Measurements from ENCODE around the gene TIPARP.

Gene TIPARP, protein sequence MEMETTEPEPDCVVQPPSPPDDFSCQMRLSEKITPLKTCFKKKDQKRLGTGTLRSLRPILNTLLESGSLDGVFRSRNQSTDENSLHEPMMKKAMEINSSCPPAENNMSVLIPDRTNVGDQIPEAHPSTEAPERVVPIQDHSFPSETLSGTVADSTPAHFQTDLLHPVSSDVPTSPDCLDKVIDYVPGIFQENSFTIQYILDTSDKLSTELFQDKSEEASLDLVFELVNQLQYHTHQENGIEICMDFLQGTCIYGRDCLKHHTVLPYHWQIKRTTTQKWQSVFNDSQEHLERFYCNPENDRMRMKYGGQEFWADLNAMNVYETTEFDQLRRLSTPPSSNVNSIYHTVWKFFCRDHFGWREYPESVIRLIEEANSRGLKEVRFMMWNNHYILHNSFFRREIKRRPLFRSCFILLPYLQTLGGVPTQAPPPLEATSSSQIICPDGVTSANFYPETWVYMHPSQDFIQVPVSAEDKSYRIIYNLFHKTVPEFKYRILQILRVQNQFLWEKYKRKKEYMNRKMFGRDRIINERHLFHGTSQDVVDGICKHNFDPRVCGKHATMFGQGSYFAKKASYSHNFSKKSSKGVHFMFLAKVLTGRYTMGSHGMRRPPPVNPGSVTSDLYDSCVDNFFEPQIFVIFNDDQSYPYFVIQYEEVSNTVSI

DNA sequence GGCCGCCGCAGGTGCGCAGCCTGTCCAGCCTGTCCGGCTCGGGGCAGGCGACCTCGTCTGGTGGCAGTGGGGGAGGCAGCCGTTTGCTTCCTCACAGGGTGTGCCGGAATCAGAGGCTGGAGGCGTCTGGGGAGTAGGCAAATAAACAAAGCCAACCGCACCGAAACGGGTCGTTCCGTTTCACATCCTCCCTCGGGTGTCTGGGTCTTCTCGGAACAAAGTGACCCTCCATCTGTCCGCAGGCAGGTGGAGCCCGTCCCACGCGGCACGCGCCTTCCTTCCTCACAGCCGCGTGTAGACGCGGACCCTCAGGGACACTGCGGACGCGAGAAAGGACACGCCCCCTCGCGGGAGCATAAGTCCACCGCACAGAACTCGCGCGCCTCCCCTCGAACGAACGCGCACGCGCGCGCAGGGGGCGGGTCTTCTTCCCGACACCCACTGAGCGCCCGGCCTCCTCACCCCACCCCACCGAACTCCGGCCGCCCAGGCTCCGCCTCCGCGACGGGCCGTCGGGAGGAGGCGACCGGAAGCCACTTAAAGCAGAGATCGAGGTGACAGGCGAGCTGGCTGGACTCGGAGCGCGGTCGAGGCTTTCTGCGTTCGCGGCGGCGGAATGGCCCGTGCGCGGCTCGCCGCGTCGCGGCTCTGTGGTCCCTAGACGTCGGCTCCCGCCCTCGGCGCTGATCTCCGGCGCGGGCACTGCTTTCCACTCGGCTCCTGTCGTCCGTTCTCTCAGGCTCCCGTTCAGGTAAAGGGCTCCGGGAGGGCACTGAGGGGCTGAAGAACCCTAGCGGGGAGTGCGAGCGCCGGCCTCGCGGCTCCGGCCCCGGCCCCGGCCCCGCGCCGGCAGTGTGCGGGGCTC lies at the start of gene TIPARP:
Gene TIPARP (plus strand): TSS at position 545 of the 865 bp plus-strand sequence. CDS start 3,108 bp downstream, outside the sequence.
- DNase-seq (ENCODE audit: low read depth in 2 of 2), result peak; percentile 97 to 98

DNA sequence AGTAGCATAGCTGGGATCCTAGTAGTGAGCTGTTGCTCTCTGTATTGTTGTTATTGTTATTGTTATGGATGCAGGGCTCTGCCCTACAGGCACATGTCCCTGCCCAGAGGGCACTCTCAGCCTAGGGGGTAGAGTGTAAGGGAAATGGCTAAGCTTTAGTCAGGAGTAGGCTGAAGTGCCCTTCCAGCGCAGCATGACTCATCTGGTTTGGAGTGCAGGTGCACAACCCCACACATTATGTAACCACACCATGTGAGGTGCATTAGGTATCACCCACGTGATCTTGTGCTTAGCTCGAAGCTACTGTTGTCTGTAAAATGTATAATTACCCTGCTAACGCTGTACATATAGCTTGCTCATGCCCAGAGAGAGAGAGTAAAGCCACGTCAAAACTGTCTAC lies 48.3 kb upstream of the TIPARP start:
- DNase-seq (ENCODE audit: low read depth in 2 of 2), result no peak

DNA sequence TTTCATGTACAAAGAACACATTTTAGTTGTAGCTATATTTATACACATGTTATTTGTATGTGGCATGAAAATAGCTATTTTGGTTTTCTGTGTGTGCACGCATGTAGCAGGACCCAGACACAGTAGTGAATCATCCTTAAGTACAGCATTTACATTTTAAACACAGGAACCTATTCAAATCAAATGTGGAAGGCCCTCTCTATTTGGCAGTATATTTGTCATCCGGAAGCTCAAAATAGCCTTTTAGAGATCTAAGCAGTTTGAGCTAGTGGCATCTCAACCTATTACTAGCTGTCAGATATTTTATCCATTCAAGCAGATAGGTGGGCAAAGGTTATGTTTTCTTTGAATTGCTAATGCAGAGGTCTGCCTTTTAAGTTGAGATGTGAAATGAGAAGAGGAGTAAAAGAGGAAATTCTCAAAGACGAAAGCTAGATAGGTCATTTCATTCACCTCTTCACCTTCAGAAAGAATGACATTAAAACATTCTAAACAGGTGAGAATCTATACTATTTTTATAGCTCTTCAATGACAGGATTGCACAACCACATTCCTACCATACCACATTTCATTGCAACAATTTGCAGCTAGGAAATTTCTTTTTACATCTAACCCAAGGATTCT lies 46.3 kb upstream of the TIPARP start:
- DNase-seq (ENCODE audit: low read depth in 2 of 2), result no peak

DNA sequence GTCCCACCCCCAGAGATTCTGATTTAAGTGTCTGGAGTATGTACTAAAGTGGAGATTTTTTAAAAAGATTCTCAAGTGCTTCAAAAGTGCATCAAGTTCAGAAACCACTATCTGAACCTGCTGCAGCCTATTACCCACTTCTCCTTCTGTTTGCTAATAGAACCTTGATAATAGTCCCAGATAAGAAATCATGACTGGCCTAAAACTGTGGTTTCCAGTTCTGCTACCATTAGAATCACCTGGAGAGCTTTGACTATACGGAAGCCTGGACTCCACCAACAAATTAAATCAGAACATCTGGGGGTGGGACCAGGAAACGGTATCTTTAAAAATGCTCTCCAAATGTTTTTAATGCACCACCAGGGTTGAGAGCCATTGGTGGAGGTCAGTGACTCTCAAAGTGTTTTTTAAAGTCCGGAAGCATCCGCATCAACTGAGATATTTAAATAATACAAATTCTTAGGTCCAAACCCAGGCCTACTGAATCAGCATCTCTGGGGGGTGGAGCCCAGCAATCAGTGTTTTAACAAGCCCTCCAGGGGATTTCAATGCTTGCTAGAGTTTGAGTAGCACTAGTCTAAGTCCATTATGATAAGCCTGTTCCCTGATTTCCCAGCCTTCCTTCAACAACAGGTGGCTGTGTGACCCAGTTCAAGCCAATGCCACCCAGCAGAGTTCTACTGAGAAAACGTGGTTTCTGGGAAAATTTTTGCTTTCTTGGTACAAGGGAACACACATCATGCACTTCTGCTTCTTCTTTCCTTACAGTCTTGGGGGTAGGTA lies 45.4 kb upstream of the TIPARP start:
- DNase-seq (ENCODE audit: low read depth in 2 of 2), result no peak

DNA sequence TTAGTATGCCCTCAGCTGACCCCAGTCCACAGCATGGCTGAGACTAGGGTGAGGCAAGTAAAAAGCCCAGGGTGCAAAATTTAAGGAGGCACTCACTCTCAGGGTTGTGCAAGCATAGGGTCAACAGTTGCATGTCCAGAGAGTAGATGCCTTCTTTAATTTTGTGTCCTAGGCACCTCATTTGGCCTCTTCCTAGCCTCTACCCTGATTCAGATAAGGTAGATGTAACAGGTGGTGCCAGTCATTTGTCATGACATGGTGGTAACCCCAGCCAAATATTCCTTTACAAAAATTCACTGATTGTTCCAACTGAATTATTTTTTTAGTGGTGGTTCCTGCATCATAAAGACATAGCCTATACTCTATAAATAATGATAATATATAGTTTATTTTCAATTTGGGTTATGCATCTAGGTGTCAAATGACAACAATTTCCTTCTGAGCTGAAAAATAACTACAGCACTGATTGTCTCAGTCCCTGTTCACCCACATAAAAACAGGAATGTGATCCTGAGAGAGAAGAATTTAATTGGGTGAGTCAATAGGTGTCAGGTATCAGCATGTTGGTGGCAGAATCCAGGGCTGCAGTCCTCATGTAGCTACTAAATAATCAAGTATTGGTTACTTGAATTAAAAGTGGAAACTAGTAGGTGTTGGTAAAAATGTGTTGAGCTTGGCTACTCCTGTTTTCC lies 44.2 kb upstream of the TIPARP start:
- no peak for DNase-seq (ENCODE audit: low read depth in 2 of 2)

DNA sequence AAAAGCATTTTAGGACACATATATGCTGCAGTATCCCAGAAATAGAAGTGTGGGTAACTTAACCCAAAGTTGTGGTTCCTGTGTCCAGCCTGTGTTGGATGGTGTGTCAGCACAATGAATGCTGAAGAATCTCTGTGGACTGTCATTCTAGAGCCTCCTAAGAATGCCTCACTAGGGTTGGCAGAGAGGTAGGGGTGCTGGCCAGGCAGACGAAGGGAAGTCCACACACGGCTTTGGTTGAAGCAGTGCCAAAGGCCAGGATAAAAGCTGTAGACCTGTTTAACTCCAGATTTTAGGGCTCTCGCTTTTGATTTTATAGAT lies 43.7 kb upstream of the TIPARP start:
- no peak for DNase-seq (ENCODE audit: low read depth in 2 of 2)

DNA sequence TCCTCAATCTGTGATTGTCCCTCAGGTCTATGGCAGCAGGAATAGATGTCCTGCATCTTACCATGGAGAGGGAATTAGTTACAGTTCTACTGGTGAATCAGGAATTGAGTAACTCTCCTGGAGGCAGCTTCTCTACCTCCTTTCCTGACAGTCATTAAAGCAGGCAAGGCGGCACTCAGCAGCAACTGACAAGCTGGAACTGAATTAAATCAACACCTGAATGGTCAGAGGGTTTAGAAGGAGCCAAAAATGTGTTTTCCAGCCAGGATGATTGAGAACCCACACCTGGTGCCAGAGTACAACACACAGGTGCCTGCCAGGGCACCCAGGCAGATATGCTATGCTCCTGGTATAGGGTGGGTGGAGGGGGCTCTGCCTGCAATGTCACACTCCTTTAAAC lies 43.1 kb upstream of the TIPARP start:
- DNase-seq (ENCODE audit: low read depth in 2 of 2), result no peak

DNA sequence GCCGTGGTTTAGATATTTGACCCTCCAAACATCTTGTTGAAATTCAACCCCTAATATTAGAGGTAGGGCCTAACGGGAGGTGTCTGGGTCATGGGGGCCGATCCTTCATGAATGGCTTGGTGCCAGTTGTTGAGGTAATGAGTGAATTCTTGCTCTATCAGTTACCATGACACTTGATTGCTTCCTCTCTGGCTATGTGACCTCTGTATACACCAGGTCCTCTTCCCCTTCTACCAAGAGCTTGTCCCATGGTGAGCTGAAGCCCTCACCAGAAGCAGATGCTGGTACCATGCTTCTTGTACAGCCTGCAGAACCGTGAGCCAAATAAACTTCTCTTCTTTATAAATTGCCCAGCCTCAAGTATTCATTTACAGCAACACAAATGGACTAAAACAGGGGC lies 41.8 kb upstream of the TIPARP start:
- no peak for DNase-seq (ENCODE audit: low read depth in 2 of 2)

DNA sequence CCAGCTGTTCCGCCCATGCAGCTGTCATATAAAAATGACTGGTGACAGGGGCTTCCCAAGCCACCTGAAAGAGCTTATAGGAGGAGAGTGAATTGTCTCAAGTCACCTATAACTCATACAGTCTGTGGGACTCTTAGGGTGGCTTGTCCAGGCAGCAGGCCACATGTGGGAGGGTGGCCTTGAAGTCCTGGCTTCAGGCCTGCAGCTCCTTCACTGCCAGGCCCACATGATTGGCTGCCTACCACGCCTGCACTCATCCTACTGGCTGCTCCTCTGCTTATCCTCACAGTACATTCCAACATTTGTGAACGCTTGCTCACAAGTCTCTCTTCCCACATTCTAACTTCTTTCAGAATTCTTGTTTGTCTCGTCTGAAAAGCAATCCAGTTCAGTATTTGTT lies 41.1 kb upstream of the TIPARP start:
- DNase-seq (ENCODE audit: low read depth in 2 of 2), result no peak

DNA sequence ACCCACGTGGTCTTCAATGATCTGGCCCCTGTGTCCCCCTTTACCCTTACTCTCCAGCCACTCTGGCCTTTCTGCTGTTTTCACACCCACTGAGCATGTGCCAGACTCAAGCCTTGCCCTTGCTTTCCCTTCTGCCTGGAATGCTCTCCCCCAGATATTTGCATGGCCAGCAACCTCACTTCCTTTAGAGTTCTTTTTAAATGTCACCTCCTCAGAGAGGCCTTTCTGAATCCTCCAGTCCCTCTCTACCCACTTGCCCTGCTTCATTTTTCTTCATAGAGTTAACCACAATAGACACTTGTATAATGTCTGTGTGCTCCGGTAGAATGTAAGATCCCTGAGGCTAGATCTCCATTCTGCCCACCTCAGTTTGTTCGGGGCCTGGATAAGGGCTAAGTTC lies 39.4 kb upstream of the TIPARP start:
- no peak for DNase-seq (ENCODE audit: low read depth in 2 of 2)

DNA sequence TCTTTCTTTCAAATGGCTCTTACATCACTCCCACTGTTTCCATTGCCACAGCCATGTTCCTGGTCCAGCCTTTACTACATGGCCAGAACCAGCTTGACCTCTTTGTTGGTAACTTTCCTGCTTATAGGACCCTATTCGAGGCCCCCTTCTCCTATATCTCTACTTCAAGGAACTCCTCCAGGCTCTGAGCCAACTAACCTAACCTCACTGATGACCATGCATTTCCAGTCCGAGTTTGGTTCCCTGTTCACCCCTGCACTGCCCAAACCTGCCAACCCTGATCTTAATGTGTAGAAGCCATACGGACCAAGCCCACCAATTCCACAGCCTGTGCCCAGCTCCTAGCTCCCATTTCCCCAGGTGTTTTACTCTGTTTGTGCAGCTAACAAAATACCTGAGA lies 38.4 kb upstream of the TIPARP start:
- DNase-seq (ENCODE audit: low read depth in 2 of 2), result no peak

DNA sequence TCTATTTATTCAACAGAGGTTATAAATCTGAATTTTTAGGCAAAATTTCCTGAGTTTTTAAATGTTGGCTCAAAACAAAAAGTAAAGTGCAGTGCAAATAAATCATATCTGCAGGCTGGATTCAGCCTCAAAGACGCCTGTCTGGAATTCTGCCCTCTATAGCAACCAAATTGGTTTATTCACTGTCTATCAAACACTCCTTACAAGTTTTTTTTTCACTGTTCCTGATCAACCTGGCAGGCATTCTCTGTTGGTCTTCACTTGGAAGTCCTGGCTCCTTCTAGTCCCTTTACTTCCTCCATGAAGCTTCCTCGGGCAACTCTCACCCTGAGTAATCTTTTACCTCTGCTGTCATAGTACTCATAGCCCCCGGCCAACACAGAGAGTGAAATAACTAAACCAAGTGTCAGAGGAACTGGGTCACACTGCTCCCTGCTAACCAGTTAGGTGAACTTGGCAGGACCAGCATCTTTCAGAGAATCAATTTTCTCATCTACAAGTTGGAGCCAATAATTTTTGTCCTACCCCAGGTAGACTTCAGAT lies 36.8 kb upstream of the TIPARP start:
- DNase-seq (ENCODE audit: low read depth in 2 of 2), result no peak

DNA sequence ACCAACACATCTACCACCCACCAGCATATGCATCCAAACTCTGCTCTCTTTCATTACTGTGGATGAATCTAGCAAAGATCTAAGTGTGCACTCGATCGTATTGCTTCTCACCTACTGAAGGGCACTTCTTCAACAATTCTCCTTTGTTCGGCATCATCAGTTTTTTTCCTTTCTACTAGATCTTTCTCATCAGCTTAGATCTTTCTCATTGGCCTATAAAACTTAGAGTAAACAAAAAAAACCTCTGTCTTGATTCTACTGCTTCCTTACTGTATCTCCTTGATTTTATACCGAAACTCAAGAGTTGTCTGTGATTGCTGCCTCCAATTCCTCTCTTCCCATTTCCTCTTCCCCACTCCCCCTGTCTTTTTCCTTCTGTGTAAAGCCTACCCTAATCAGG lies 36.1 kb upstream of the TIPARP start:
- no peak for DNase-seq (ENCODE audit: low read depth in 2 of 2)

DNA sequence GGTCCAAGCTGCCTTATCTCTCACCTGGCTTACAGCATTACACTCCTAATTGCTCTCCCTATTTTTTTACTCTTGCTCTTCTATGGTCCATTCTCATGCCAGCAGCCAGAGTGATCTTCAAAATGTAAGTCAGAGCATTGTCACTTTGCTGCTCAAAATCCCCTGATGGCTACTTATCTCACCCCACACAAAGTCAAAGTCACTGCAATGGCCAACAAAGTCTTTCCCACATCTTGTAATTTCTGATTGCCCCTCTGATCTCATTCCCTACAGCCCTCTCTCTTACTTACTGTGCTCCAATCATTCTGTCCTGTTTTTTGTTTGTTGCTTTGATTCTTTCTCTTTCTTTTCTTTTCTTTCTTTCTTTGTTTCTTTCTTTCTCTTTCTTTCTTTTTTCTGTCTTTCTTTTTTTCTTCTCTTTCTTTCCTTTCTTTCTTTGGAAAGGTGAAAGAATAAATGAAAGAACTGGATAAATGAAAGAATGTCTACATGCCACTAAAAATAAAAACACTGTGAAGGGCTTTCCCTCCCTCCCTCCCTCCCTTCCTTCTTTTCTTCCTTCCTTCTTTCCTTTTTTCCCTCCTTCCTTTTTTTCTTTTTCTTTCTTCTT lies 34.9 kb upstream of the TIPARP start:
- DNase-seq (ENCODE audit: low read depth in 2 of 2), result no peak

DNA sequence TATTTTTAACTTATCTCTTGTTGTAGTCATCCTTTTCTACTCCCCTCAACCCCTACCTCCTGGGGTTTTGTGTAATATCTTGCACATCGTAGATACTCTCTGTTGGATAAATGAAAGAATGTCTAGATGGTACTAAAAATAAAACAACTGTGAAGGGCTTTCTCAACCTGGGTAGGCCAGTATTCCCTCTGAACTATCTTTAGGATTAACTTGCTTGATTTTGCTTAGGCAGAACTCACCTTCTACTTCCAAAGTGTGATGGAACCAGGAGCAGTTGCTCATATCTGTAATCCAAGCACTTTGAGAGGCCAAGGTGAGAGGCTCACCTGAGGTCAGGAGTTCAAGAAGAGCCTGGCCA lies 32.8 kb upstream of the TIPARP start:
- DNase-seq (ENCODE audit: low read depth in 2 of 2), result no peak

DNA sequence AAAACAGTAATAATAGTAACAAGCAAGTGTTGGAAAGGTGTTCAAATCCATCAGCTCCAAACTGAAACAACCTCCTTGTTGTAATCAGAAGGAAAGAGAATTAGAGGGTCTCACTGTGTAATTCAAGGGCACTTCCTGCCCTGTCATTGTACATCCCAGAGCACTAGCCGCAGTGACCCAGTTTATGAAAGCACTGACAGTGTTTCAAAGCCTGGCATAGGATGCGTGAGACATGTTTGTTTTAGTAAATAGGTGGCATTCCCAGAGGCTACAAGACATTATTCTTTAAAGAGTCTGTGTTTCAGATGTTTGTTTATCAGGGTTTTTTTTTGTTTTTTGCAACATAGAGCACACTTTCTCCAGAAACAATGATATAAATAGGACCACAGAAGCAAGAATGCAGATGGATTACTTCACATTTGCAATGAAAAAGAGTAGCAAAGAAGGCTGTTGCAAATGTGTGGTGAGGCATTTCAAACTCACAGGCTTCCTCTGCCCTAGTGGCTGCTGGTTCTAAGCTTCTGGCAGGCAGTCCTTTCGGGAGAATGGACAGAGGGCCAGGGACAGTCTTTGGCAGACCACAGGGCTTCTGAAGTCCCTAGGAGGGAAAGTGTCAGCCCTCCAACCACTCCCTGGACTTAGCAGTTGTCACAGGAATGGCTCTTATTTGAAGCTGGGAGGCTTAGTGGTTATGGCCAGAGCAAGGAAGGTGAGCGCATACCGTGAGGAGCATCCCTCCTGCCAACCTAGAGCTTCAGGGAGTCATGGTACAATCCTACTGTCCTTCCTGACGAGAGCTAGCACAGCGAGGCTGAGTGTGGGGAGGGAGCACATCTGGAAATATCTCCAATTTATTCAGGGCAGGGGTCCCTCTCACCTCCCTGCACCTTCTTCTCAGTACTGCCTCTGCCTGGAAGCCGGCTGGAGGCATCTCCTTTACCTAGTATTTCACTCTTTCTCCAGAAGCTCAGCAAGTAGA lies 31.4 kb upstream of the TIPARP start:
- no peak for DNase-seq (ENCODE audit: low read depth in 2 of 2)

DNA sequence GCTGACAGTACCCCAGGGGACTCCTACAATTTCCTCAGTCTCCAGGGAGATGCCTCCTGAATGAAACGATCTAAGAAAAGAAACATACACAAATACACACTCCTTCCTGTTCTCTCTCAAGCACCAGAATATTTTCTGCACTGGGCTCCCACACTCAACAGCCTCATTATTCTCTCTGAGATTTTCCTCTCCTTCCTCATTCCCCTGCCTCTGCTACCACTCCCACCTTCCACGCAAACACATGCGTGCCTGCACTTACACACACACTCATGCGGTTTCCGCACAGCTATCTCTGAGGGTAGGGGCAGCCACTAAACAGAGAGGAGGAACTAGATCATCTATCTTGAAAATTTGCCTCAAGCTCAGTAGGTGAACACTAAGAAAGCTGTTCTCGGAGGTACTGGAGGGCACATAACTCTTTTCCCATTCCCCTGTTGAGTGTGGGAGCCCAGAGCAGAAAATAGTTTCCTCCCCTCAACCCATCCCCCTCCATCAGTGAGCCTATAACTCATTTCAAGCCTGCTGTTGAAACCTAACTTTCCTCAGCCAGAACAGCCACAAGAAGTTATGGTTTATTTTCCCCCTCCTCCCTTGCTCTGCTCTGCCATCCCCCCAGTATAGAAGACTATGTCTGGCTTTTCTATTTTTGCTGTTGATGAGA lies 30.5 kb upstream of the TIPARP start:
- DNase-seq (ENCODE audit: low read depth in 2 of 2), result peak in 1 of 2 donors; percentile 13

DNA sequence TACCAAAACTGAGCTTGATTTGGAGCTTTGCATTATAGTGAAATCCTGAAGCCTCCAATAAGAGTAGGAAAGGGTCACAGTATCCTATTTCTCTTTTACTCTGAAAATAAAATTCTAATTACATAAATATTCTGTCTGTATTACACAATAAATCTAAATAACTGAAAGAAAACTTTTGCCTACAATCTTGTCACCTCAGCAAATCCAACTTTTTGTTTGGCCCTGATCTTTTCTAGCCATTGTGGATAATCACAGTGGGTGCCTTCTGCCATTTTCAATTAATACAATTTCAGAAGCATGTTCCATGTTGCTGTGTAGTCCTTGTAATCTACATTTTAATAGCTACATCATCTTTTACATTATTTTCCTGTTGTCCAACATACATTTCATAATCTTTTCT lies 29.4 kb upstream of the TIPARP start:
- no peak for DNase-seq (ENCODE audit: low read depth in 2 of 2)
